K562 (cell line): ENCODE data around the gene TAF8. TPM values are rescaled to one million over a fixed set of nuclear protein-coding genes. Genes with fewer than 3 reads are reported as not detected.
A peak's percentile ranks its signal among the peaks of the same experiment; 100 is the strongest.

Experiments used
- ATAC-seq: fragments of 200-7000 bp; cut with Tn5 transposase; 3 replicates; pipeline ENCODE4 v1.9.1; 2020; ENCODE audit warnings: moderate library complexity
- BruUV-seq: library from RNA; stranded (reverse); fragments of 400-500 nt; replicated peaks from 2 replicates; lab custom pipeline; 2021; lab: Mats Ljungman, UMichigan
- CTCF ChIA-PET: fragments of 300-600 bp; formaldehyde crosslinking; extraction: SDS; loops from one replicate; lab custom pipeline; 2021; ENCODE audit warnings: low intra/inter-chr PET ratio; lab: Yijun Ruan, JAX
- POLR2A ChIA-PET: fragments of 300-600, 350-650 bp; sonication (Branson Sonifier 250); formaldehyde crosslinking; extraction: SDS; loops from one replicate; lab custom pipeline; 2021; ENCODE audit warnings: antibody characterized with exemption, inconsistent platforms; lab: Yijun Ruan, JAX
- DNase-seq, 4 experiments: peaks; one replicate each; pipeline versions ENCODE4 v3.0.0 to v3.0.0-alpha.2; 2011 to 2018; ENCODE audit warnings: low spot score in 3 of 4, mixed read lengths in 3 of 4; ENCODE audit errors: extremely low read depth in 1 of 4
- FAIRE-seq: peaks from 2 replicates; lab custom pipeline; 2011; peaks lifted over from hg19 to GRCh38; lab: Jason Lieb, UNC
- H2AFZ ChIP-seq: 2 replicates; pipeline ENCODE4 v1.6.0; 2011; ENCODE audit warnings: low read depth, low read length, control low read depth, inconsistent platforms
- H3K27ac ChIP-seq: fragments of 200-600 bp; 3 replicates; pipeline ENCODE4 v1.8.0; 2011; ENCODE audit warnings: low read depth, mild to moderate bottlenecking, control low read depth, inconsistent platforms, low read length, moderate library complexity, mixed read lengths; ENCODE audit errors: extremely low read depth
- H3K27me3 ChIP-seq, 2 experiments: fragments of 300-600 bp in 1 of 2; 2 replicates in 1 of 2; 3 replicates in 1 of 2; pipeline versions ENCODE4 v1.6.0 to v1.8.0; 2011; ENCODE audit warnings: inconsistent platforms in 2 of 2, low read length in 2 of 2, mild to moderate bottlenecking in 1 of 2, mixed read lengths in 1 of 2, moderate library complexity in 1 of 2; ENCODE audit not compliant: control insufficient read depth in 2 of 2, insufficient read depth in 2 of 2
- H3K36me3 ChIP-seq: fragments of 300-600 bp; 3 replicates; pipeline ENCODE4 v1.8.0; 2011; ENCODE audit warnings: mild to moderate bottlenecking, low read length, inconsistent platforms; ENCODE audit not compliant: control insufficient read depth, insufficient read depth
- H3K4me1 ChIP-seq, 2 experiments: fragments of 200-600 bp in 1 of 2; replicated peaks in 1 of 2; 2 replicates in 1 of 2; 3 replicates in 1 of 2; pipeline versions ENCODE4 v1.5.1 to v1.8.0; 2011; ENCODE audit warnings: inconsistent platforms in 2 of 2, low read length in 2 of 2, mild to moderate bottlenecking in 1 of 2, mixed read lengths in 1 of 2, moderate library complexity in 1 of 2; ENCODE audit not compliant: control insufficient read depth in 2 of 2, insufficient read depth in 2 of 2
- H3K4me2 ChIP-seq: 2 replicates; pipeline ENCODE4 v1.6.1; 2011; ENCODE audit warnings: low read length, control low read depth, inconsistent platforms, mixed read lengths; ENCODE audit not compliant: insufficient read depth
- H3K4me3 ChIP-seq: fragments of 200-600 bp; sonication (generic), shearing (Covaris generic); 2 replicates; pipeline ENCODE4 v1.5.1; 2016; ENCODE audit warnings: control low read depth, inconsistent platforms
- H3K79me2 ChIP-seq: fragments of 200-600 bp; 3 replicates; pipeline ENCODE4 v1.8.0; 2011; ENCODE audit warnings: low read length, inconsistent platforms; ENCODE audit not compliant: control insufficient read depth, insufficient read depth
- H3K9ac ChIP-seq, 2 experiments: 2 replicates each; pipeline versions ENCODE4 v1.6.0 to v1.6.1; 2011; ENCODE audit warnings: low read depth in 2 of 2, low read length in 2 of 2, control low read depth in 1 of 2, inconsistent platforms in 1 of 2, mild to moderate bottlenecking in 1 of 2, mixed read lengths in 1 of 2; ENCODE audit not compliant: insufficient read depth in 1 of 2
- H3K9me1 ChIP-seq: one replicate; pipeline ENCODE4 v1.6.0; 2011; ENCODE audit warnings: inconsistent platforms, mild to moderate bottlenecking, low read length, moderate library complexity; ENCODE audit not compliant: control insufficient read depth, insufficient read depth
- H3K9me3 ChIP-seq: replicated peaks from 2 replicates; pipeline ENCODE4 v1.5.1; 2011; ENCODE audit warnings: low read depth, low read length, inconsistent platforms; ENCODE audit not compliant: control insufficient read depth, insufficient read depth
- H4K20me1 ChIP-seq: replicated peaks from 2 replicates; pipeline ENCODE4 v1.6.1; 2011; ENCODE audit warnings: low read length, inconsistent platforms, mixed read lengths; ENCODE audit not compliant: control insufficient read depth, insufficient read depth
- BACH1 ChIP-seq: fragments of 200-800 bp; sonication (Bioruptor generic); IDR thresholded peaks from 2 replicates; pipeline ENCODE4 v1.6.1; 2016; ENCODE audit warnings: missing genetic modification characterization, missing compliant biosample characterization
- BCOR ChIP-seq: fragments of 450-650 bp; IDR thresholded peaks from 2 replicates; pipeline ENCODE4 v1.6.1; 2016
- MED1 ChIP-seq: sonication (generic); formaldehyde crosslinking; IDR thresholded peaks from 2 replicates; pipeline ENCODE4 v1.8.1; 2023; ENCODE audit warnings: missing genetic modification reagents, borderline replicate concordance
- MEF2A ChIP-seq: IDR thresholded peaks from 2 replicates; pipeline ENCODE4 v1.6.1; 2011; ENCODE audit warnings: low read depth, mild to moderate bottlenecking, low read length, moderate library complexity; ENCODE audit not compliant: control insufficient read depth
- WGBS: fragments of 100-300 bp; shearing (Covaris generic); methylation state at CpG from one replicate; pipeline ENCODE4 v1.1.6; 2016; ENCODE audit warnings: low coverage, mixed read lengths; ENCODE audit not compliant: insufficient coverage; ENCODE audit errors: missing lambda C conversion rate; 5-methylcytosine and 5-hydroxymethylcytosine counted together
- in situ Hi-C: fragments of 300-500 bp; cut with MboI; formaldehyde crosslinking; loops from 4 replicates; pipeline ENCODE4 v1.15.0; 2018; ENCODE audit warnings: inconsistent platforms, mixed read lengths
- intact Hi-C: fragments of 100-400 bp; cut with micrococcal nuclease; formaldehyde crosslinking; loops from 2 replicates; pipeline ENCODE4 v1.14.2; 2022
- polyA plus RNA-seq, 8 experiments: library from polyadenylated mRNA; depleted of rRNA in 4 of 8; stranded (reverse) in 5 of 8; unstranded in 3 of 8; fragments of >200 nt; fragmentation: Nextera tagmentation in 2 of 8; fragmentation: Illumina TruSeq in 1 of 8; extraction: Ambion mirVana in 2 of 8; extraction: Trizol in 1 of 8; gene quantifications; 2 replicates each; pipeline versions ENCODE4 v1.2.1 to v1.2.3, GENCODE V29; 2011 to 2014; ENCODE audit warnings: inconsistent platforms in 1 of 8, missing spikeins in 1 of 8
- total RNA-seq, 7 experiments: library from RNA; depleted of rRNA in 6 of 7; stranded (reverse); fragments of >200 nt in 6 of 7; fragmentation: Illumina TruSeq in 2 of 7; extraction: Trizol in 2 of 7; gene quantifications; 2 replicates each; pipeline versions ENCODE4 v1.2.1 to v1.2.3, GENCODE V29; 2011 to 2021; ENCODE audit warnings: low replicate concordance in 1 of 7
- TF ChIP-seq, protein P1 (sequence below): fragments of 450-650 bp; formaldehyde crosslinking; IDR thresholded peaks from 2 replicates; pipeline ENCODE4 v1.4.0; 2022; ENCODE audit warnings: missing genetic modification characterization
- TF ChIP-seq, protein P2 (sequence below): sonication (generic); formaldehyde crosslinking; IDR thresholded peaks from 2 replicates; pipeline ENCODE4 v1.8.0; 2022; ENCODE audit warnings: mild to moderate bottlenecking, low read depth, missing genetic modification reagents

Gene TAF8
- total and polyA plus RNA-seq, 9 of the 15 experiments (the other 6 are each of a cell fraction or from before 2014, with no cell fraction given) = 29.4 to 84.0 (median 52.6) TPM

DNA sequence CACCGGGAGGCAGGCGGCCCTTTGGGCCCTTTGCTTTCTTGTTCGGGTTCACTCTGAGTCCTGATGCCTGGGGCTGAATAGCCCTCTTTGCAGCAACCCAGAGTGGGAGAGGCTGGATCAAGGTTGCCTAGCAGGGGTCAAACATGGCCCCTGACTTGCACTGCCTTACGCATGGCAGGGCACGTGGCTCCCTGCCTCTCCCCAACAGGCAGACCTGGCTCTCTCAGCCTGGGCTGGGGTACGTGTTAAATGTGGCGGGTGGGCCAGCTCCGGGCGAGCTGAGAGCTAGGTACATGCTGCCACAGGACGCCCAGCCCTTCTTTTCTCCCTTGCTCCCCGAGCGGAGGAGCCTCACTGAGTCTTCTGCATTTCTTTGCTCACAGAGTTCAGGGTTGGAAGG lies 84.8 kb downstream of the TAF8 start (continued):
- TF ChIP-seq, protein P1, sequence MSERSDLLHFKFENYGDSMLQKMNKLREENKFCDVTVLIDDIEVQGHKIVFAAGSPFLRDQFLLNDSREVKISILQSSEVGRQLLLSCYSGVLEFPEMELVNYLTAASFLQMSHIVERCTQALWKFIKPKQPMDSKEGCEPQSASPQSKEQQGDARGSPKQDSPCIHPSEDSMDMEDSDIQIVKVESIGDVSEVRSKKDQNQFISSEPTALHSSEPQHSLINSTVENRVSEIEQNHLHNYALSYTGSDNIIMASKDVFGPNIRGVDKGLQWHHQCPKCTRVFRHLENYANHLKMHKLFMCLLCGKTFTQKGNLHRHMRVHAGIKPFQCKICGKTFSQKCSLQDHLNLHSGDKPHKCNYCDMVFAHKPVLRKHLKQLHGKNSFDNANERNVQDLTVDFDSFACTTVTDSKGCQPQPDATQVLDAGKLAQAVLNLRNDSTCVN (CRISPR knock-in tag) = no peak
- TF ChIP-seq MEF2A (no peak), BACH1 (tag) (no peak), MED1 (CRISPR knock-in tag) (no peak)

DNA sequence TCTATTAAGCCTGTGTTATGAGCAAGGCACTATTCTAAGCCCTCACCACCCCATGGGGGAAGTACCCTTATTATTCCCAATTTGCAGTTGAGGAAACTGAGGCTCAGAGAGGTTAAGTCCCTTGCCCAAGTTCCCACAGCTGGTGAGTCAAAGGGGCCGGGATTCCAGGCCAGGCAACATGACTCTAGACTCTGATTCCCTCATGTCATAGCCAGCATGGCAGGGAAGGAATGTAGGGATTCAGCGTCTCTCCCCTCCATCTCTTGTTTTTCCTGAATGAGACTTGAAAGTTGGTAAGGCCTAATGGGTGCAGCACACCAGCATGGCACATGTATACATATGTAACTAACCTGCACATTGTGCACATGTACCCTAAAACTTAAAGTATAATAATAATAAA lies 85.4 kb downstream of the TAF8 start:
- Histone ChIP-seq H3K4me1 (peaks cover 34 to 44% of the 10 kb centered on the region in 2 experiments), H4K20me1 (no peaks in the 10 kb centered on the region), H2AFZ (no peak overlapping the region), H3K36me3 (no peaks in the 10 kb centered on the region), H3K79me2 (no peaks in the 10 kb centered on the region), H3K4me2 (no peak overlapping the region), H3K27ac (no peak overlapping the region), H3K4me3 (no peak overlapping the region), H3K27me3 (no peaks in the 10 kb centered on the region), H3K9ac (no peak overlapping the region), H3K9me3 (no peaks in the 10 kb centered on the region), H3K9me1 (no peaks in the 10 kb centered on the region)
- no TSS peak for BruUV-seq
- peak; percentile 10; the same call in 1 of the 2 replicates for TF ChIP-seq BCOR
- TF ChIP-seq, protein P2, sequence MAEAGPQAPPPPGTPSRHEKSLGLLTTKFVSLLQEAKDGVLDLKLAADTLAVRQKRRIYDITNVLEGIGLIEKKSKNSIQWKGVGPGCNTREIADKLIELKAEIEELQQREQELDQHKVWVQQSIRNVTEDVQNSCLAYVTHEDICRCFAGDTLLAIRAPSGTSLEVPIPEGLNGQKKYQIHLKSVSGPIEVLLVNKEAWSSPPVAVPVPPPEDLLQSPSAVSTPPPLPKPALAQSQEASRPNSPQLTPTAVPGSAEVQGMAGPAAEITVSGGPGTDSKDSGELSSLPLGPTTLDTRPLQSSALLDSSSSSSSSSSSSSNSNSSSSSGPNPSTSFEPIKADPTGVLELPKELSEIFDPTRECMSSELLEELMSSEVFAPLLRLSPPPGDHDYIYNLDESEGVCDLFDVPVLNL (CRISPR knock-in tag) = no peak
- ATAC-seq (no peak), FAIRE-seq (no peak), DNase-seq (no peak)
- 74% methylated on average over 2 of the region's 2 CpGs for WGBS
- POLR2A ChIA-PET = interaction anchor here (1.2 kb wide), 1 partner anchor 10 kb away, joined by 3 read pairs; no protein-coding TSS in a partner anchor
- CTCF ChIA-PET = no interaction called here
- in situ Hi-C loops = no loop called here
- intact Hi-C loops = loop anchor here (2.0 kb wide), 2 partner anchors 31 to 79 kb away; no protein-coding TSS in a partner anchor
